CD14-positive monocyte (primary cell): ENCODE data around the gene LAMA4. TPM values are rescaled to one million over a fixed set of nuclear protein-coding genes. Genes with fewer than 3 reads are reported as not detected.

Experiments used
- DNase-seq, 3 donors: peaks; one replicate each; pipeline ENCODE4 v3.0.0-alpha.2; 2011 to 2022
- H2AFZ ChIP-seq: 2 replicates; pipeline ENCODE4 v1.6.0; 2012; ENCODE audit warnings: mild to moderate bottlenecking, low read depth, low read length, inconsistent platforms; ENCODE audit not compliant: insufficient read depth, poor library complexity, severe bottlenecking
- H3K27ac ChIP-seq, 2 donors: 1 replicate in 1 of 2; 2 replicates in 1 of 2; pipeline ENCODE4 v1.5.1; 2012 to 2013; ENCODE audit warnings: low read length in 2 of 2, control low read depth in 1 of 2, inconsistent platforms in 1 of 2, low read depth in 1 of 2, mild to moderate bottlenecking in 1 of 2
- H3K27me3 ChIP-seq, 2 donors: one replicate each; pipeline versions ENCODE4 v1.6.0 to v1.6.1; 2011 to 2013; ENCODE audit warnings: low read length in 2 of 2; ENCODE audit not compliant: control insufficient read depth in 2 of 2, insufficient read depth in 2 of 2
- H3K36me3 ChIP-seq, 2 donors: replicated peaks in 1 of 2; 1 replicate in 1 of 2; 2 replicates in 1 of 2; pipeline versions ENCODE4 v1.5.1 to v1.6.1; 2012 to 2013; ENCODE audit warnings: low read length in 2 of 2, control low read depth in 1 of 2, inconsistent platforms in 1 of 2, mild to moderate bottlenecking in 1 of 2; ENCODE audit not compliant: insufficient read depth in 2 of 2, control insufficient read depth in 1 of 2
- H3K4me1 ChIP-seq, 2 donors: 1 replicate in 1 of 2; 2 replicates in 1 of 2; pipeline versions ENCODE4 v1.5.1 to v1.6.1; 2012 to 2013; ENCODE audit warnings: low read length in 2 of 2, control low read depth in 1 of 2, inconsistent platforms in 1 of 2, mild to moderate bottlenecking in 1 of 2, moderate library complexity in 1 of 2; ENCODE audit not compliant: insufficient read depth in 2 of 2, control insufficient read depth in 1 of 2
- H3K4me2 ChIP-seq: replicated peaks from 2 replicates; pipeline ENCODE3; 2012; ENCODE audit warnings: low read length, moderate library complexity, mild to moderate bottlenecking; ENCODE audit not compliant: poor library complexity, severe bottlenecking; ENCODE audit errors: extremely low read depth
- H3K4me3 ChIP-seq, 3 experiments: fragments of 200-600 bp in 1 of 3; sonication (generic) in 1 of 3; replicated peaks in 1 of 3; 1 replicate in 2 of 3; 2 replicates in 1 of 3; pipeline ENCODE4 v1.5.1; 2011 to 2013; ENCODE audit warnings: low read length in 3 of 3, mild to moderate bottlenecking in 3 of 3, control low read depth in 2 of 3, low read depth in 2 of 3, inconsistent platforms in 1 of 3, moderate library complexity in 1 of 3
- H3K79me2 ChIP-seq: 2 replicates; pipeline ENCODE4 v1.6.0; 2012; ENCODE audit warnings: mild to moderate bottlenecking, control low read depth, inconsistent platforms, low read length, moderate library complexity; ENCODE audit not compliant: insufficient read depth
- H3K9ac ChIP-seq: 2 replicates; pipeline ENCODE4 v1.6.0; 2017; ENCODE audit warnings: low read length, mild to moderate bottlenecking; ENCODE audit not compliant: insufficient read depth, poor library complexity, severe bottlenecking
- H3K9me3 ChIP-seq, 2 donors: replicated peaks in 1 of 2; 1 replicate in 1 of 2; 2 replicates in 1 of 2; pipeline versions ENCODE4 v1.5.1 to v1.6.1; 2012 to 2013; ENCODE audit warnings: low read length in 2 of 2, control low read depth in 1 of 2; ENCODE audit not compliant: control insufficient read depth in 1 of 2, insufficient read depth in 1 of 2
- H4K20me1 ChIP-seq: 2 replicates; pipeline ENCODE4 v1.6.0; 2012; ENCODE audit warnings: mild to moderate bottlenecking, low read length, control low read depth, moderate library complexity; ENCODE audit not compliant: insufficient read depth
- H3K27ac Mint-ChIP-seq, 7 donors: one replicate each; pipeline ENCODE4 v1.8.0; 2020; ENCODE audit warnings: mild to moderate bottlenecking in 7 of 7, mixed read lengths in 7 of 7, moderate library complexity in 6 of 7, inconsistent platforms in 2 of 7
- H3K27me3 Mint-ChIP-seq, 3 donors: one replicate each; pipeline ENCODE4 v1.8.0; 2021 to 2022; ENCODE audit warnings: low read depth in 3 of 3, mild to moderate bottlenecking in 3 of 3, mixed read lengths in 3 of 3, moderate library complexity in 3 of 3, inconsistent platforms in 1 of 3
- H3K36me3 Mint-ChIP-seq, 2 donors: one replicate each; pipeline ENCODE4 v1.8.0; 2020; ENCODE audit warnings: mixed read lengths in 2 of 2, inconsistent platforms in 1 of 2, mild to moderate bottlenecking in 1 of 2
- H3K4me1 Mint-ChIP-seq: one replicate; pipeline ENCODE4 v1.8.0; 2020; ENCODE audit warnings: mild to moderate bottlenecking, mixed read lengths
- H3K4me3 Mint-ChIP-seq, 2 donors: one replicate each; pipeline ENCODE4 v1.8.0; 2020; ENCODE audit warnings: mild to moderate bottlenecking in 2 of 2, mixed read lengths in 2 of 2, moderate library complexity in 1 of 2
- H3K9me3 Mint-ChIP-seq, 7 donors: one replicate each; pipeline ENCODE4 v1.8.0; 2020 to 2022; ENCODE audit warnings: mixed read lengths in 7 of 7, mild to moderate bottlenecking in 6 of 7, moderate library complexity in 6 of 7, inconsistent platforms in 2 of 7
- CTCF ChIP-seq: fragments of 200-600 bp; IDR thresholded peaks from one replicate; pipeline ENCODE4 v1.8.0; 2022; ENCODE audit warnings: antibody characterized with exemption, mild to moderate bottlenecking
- WGBS: methylation state at CpG from one replicate; pipeline ENCODE4 v1.1.5; 2013; ENCODE audit warnings: missing lambda C conversion rate; ENCODE audit not compliant: insufficient coverage; 5-methylcytosine and 5-hydroxymethylcytosine counted together
- intact Hi-C, 2 donors: fragments of 100-400 bp; cut with micrococcal nuclease; formaldehyde crosslinking; loops; one replicate each; pipeline versions ENCODE4 v1.15.0 to v1.15.1; 2023
- polyA plus RNA-seq, 3 donors: library from polyadenylated mRNA; depleted of rRNA in 1 of 3; unstranded in 2 of 3; stranded (reverse) in 1 of 3; fragments of 300-500 nt in 2 of 3; fragments of >200 nt in 1 of 3; fragmentation: Illumina TruSeq in 2 of 3; gene quantifications; 1 replicate in 2 of 3; 2 replicates in 1 of 3; pipeline ENCODE4 v1.2.3, GENCODE V29; 2012 to 2021

The LAMA4 gene
- polyA plus RNA-seq, 3 donors = not detected

- Histone ChIP-seq H3K9me3 (peaks cover 0 to 3% of the 10 kb centered on the region in 2 donors), H3K27ac (no peak overlapping the region), H4K20me1 (no peaks in the 10 kb centered on the region), H3K27me3 (no peaks in the 10 kb centered on the region), H3K9ac (no peak overlapping the region), H2AFZ (no peak overlapping the region), H3K4me3 (no peak overlapping the region), H3K4me1 (no peaks in the 10 kb centered on the region), H3K4me2 (no peak overlapping the region), H3K79me2 (no peaks in the 10 kb centered on the region), H3K36me3 (no peaks in the 10 kb centered on the region)
- Mint-ChIP-seq H3K36me3 (no peaks in the 10 kb centered on the region), H3K4me1 (peaks cover 5% of the 10 kb centered on the region), H3K27ac (no peak overlapping the region), H3K4me3 (no peak overlapping the region), H3K9me3 (peaks cover 0 to 3% (median 2%) of the 10 kb centered on the region in 7 donors), H3K27me3 (peaks cover 0 to 2% (median 0%) of the 10 kb centered on the region in 3 donors)
- DNase-seq = no peak
- WGBS = no CpG with 5 or more reads among the region's 1 CpG
- no peak for TF ChIP-seq CTCF
- intact Hi-C loops = no loop called here
Observed at GRCh38 chr6:112231164-112231563, 23.2 kb downstream of the LAMA4 start.

GRCh38 chr6:112228480-112229332 is 25.7 kb downstream of the LAMA4 start:
- Histone ChIP-seq H3K4me1 (no peaks in the 10 kb centered on the region), H3K9me3 (peaks cover 0 to 3% of the 10 kb centered on the region in 2 donors), H3K79me2 (no peaks in the 10 kb centered on the region), H3K27ac (no peak overlapping the region), H3K36me3 (no peaks in the 10 kb centered on the region), H2AFZ (no peak overlapping the region), H3K4me3 (no peak overlapping the region), H3K9ac (no peak overlapping the region), H3K4me2 (no peak overlapping the region), H3K27me3 (no peaks in the 10 kb centered on the region), H4K20me1 (no peaks in the 10 kb centered on the region)
- no peak for DNase-seq
- intact Hi-C loops = no loop called here
- WGBS = 98% methylated on average over 4 of the region's 7 CpGs
- Mint-ChIP-seq H3K36me3 (no peaks in the 10 kb centered on the region), H3K27ac (no peak overlapping the region), H3K9me3 (peaks cover 0 to 3% (median 0%) of the 10 kb centered on the region in 7 donors), H3K4me3 (no peak overlapping the region), H3K4me1 (no peaks in the 10 kb centered on the region), H3K27me3 (peaks cover 0 to 5% (median 2%) of the 10 kb centered on the region in 3 donors)
- no peak for TF ChIP-seq CTCF
